Measurements from ENCODE around the gene ADD3. TPM values are rescaled to one million over a fixed set of nuclear protein-coding genes. Genes with fewer than 3 reads are reported as not detected.

The ADD3 gene
- total RNA-seq, 2 donors from 2014 or later: 37.9 to 40.5 TPM

DNA sequence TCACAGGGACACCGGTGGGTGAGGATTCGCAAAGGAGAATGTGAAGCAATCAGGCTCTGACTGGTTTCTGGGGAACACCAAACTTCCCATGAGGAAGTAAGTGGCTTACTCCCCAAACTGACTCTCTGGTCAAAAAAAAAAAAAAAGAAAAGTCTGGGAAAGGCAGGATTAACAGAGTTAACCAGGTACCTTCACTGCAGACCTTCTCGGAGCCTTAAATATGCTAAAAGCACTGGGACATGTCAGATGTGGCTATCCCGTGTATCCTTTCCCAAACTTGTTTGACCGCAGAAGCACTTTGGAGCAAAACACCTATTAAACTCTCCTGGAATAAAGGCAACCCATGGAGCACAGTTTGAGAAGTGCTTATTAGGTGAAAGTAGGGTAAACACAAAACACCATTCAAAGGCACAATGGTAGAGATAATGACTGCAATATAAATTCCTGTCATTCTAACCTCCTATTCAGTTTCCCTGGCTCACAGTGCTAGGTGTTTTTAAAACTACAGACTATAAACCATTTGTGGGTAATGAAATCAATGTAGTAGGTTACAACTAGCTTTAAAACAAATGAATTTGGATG lies 155.5 kb downstream of the ADD3 start:
- Histone ChIP-seq H3K36me3 (replicated peaks in 1 of 2; ENCODE audit: insufficient read depth in 1 of 2, low read depth in 2 of 2) (no peaks in the 10 kb centered on the region), H3K27ac (no peak overlapping the region), H3K4me1 (peaks cover 15% of the 10 kb centered on the region), H3K9me3 (no peaks in the 10 kb centered on the region), H3K27me3 (no peaks in the 10 kb centered on the region), H3K4me3 (no peak overlapping the region)
- TF ChIP-seq POLR2A (IDR thresholded peaks at IDR 0.05): no peak
- TF ChIP-seq, protein P1, sequence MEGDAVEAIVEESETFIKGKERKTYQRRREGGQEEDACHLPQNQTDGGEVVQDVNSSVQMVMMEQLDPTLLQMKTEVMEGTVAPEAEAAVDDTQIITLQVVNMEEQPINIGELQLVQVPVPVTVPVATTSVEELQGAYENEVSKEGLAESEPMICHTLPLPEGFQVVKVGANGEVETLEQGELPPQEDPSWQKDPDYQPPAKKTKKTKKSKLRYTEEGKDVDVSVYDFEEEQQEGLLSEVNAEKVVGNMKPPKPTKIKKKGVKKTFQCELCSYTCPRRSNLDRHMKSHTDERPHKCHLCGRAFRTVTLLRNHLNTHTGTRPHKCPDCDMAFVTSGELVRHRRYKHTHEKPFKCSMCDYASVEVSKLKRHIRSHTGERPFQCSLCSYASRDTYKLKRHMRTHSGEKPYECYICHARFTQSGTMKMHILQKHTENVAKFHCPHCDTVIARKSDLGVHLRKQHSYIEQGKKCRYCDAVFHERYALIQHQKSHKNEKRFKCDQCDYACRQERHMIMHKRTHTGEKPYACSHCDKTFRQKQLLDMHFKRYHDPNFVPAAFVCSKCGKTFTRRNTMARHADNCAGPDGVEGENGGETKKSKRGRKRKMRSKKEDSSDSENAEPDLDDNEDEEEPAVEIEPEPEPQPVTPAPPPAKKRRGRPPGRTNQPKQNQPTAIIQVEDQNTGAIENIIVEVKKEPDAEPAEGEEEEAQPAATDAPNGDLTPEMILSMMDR (IDR thresholded peaks at IDR 0.05): no peak
- 68% methylated on average over 5 of the region's 5 CpGs for WGBS, 2 donors
- no peak for DNase-seq
- intact Hi-C loops (cut with DNase I): no loop called here
- peak; percentile 60 for ATAC-seq

DNA sequence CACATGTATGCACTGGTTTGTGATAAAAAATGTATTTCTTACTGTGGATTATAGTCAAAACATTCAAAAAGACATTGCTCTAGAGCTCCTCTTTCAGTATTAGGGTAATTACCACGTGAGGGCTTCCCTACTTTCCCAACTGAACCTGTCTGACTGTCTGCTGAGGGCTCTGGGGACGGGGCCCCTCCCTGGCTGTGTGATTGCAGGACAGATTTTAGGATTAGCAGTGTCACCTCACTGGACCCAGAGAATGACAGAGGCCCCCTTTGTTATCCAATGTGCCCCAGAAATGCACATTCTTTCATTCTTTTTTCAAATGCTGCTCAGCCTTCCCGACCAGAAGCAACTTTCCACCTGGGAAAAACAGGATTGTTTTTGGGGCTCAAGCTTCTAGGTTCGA lies 156.1 kb downstream of the ADD3 start:
- Histone ChIP-seq H3K36me3 (replicated peaks in 1 of 2; ENCODE audit: insufficient read depth in 1 of 2, low read depth in 2 of 2) (no peaks in the 10 kb centered on the region), H3K27me3 (no peaks in the 10 kb centered on the region), H3K4me1 (peaks cover 21% of the 10 kb centered on the region), H3K9me3 (no peaks in the 10 kb centered on the region), H3K4me3 (no peak overlapping the region), H3K27ac (peak overlapping the region in 1 of 4 donors; percentile 18)
- TF ChIP-seq, protein P1 (IDR thresholded peaks at IDR 0.05): no peak
- TF ChIP-seq POLR2A (IDR thresholded peaks at IDR 0.05): no peak
- intact Hi-C loops (cut with DNase I): no loop called here
- 45 to 55% methylated on average over 4 of the region's 4 CpGs for WGBS, 2 donors
- DNase-seq (no peak), ATAC-seq (no peak)

DNA sequence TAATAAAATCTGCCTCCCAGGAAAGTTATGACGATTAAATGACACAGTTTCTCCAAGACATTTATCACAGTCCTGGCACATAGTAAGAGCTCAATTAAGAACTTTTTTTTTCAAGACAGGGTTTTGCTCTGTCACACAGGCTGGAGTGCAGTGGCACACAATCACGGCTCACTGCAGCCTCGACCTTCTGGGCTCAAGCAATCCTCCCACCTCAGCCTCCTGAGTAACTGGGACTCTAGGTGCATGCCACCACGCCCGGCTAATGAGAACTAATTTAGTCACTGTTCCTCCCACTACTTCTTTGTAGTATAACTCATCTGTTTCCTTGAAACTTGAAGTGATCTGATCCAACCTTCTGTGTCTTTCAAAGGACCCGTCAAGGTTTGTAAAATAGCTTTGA lies 157.5 kb downstream of the ADD3 start:
- no peaks in the 10 kb centered on the region for H3K36me3 ChIP-seq (replicated peaks in 1 of 2; ENCODE audit: insufficient read depth in 1 of 2, low read depth in 2 of 2)
- H3K9me3 ChIP-seq: no peaks in the 10 kb centered on the region
- no peak overlapping the region for H3K4me3 ChIP-seq
- 60 to 86% methylated on average over 6 of the region's 6 CpGs for WGBS, 2 donors
- DNase-seq (no peak), ATAC-seq (no peak)
- H3K27ac ChIP-seq: no peak overlapping the region
- no peaks in the 10 kb centered on the region for H3K27me3 ChIP-seq
- intact Hi-C loops (cut with DNase I): no loop called here
- peaks cover 23% of the 10 kb centered on the region for H3K4me1 ChIP-seq
- TF ChIP-seq, protein P1 (IDR thresholded peaks at IDR 0.05): no peak
- no peak for TF ChIP-seq POLR2A (IDR thresholded peaks at IDR 0.05)

DNA sequence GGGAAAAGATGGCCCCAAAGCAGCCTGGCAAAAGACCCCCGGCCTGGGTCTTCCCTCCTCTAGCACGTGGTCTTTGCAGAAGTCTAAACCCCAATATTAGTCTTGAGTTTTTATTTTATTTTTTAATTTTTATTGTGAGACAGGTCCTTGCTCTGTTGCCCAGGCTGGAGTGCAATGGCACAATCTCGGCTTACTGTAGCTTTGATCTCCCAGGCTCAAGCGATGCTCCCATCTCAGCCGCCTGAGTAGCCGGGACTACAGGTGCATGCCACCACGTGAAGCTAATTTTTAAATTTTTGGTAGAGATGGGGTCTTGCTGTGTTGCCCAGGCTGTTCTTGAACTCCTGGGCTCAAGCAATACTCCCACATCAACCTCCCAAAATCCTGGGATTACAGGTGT lies 159.4 kb downstream of the ADD3 start:
- TF ChIP-seq, protein P1 (IDR thresholded peaks at IDR 0.05): no peak
- no peak for TF ChIP-seq POLR2A (IDR thresholded peaks at IDR 0.05)
- Histone ChIP-seq H3K9me3 (no peaks in the 10 kb centered on the region), H3K4me1 (peaks cover 23% of the 10 kb centered on the region), H3K27ac (no peak overlapping the region), H3K36me3 (replicated peaks in 1 of 2; ENCODE audit: insufficient read depth in 1 of 2, low read depth in 2 of 2) (no peaks in the 10 kb centered on the region), H3K4me3 (no peak overlapping the region), H3K27me3 (no peaks in the 10 kb centered on the region)
- no peak for DNase-seq
- WGBS, 2 donors: 88 to 91% methylated on average over 7 of the region's 7 CpGs
- intact Hi-C loops (cut with DNase I): no loop called here
- no peak for ATAC-seq

Data from body of pancreas (tissue), 4 donors.